ENCODE data around the gene CD27. TPM values are rescaled to one million over a fixed set of nuclear protein-coding genes. Genes with fewer than 3 reads are reported as not detected.
A peak's percentile ranks its signal among the peaks of the same experiment; 100 is the strongest.

Gene CD27
- total and polyA plus RNA-seq, 2 of the 8 experiments (the other 6 are each of a cell fraction or from before 2014, with no cell fraction given): 0.28 to 0.39 TPM

DNA sequence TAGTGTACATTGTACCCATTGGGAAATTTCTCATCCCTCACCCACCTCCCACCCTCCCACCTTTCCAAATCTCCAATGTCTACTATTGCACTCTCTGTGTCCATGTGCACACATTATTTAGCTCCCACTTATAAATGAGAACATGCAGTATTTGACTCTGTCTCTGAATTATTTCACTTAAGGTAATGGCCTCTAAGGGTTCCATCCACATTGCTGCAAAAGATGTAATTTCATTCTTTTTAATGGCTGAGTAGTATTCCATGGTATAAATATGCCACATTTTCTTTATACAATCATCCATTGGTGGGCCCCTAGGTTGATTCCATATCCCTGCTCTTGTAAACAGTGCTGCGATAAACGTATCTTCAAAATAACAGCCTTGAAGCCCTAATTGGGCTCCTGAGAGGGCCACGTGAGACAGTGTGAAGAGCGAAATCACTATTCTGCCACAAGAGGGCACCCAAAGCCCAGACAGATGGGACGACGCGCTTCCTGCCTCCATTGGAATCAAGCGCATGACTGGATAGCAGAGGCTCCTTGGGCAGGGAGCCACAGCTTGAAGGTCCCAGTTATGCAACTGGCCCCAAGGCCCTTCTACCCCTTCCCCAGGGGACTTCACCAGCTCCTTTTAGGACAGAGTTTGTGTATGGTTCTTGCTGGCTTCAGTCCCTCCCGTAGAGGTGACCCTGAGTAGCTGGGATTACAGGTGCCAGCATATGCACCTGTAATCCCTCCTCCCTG lies 21.3 kb upstream of the CD27 start (continued):
- TF ChIP-seq FOSL1 (IDR thresholded peaks at IDR 0.05; ENCODE audit: insufficient read depth, low read depth, low read length) (no peak), CREB1 (IDR thresholded peaks at IDR 0.05) (0 out of 2 replicates have a peak, but pooled peaks have one; percentile 30), ASH2L (IDR thresholded peaks at IDR 0.05; ENCODE audit: low read length) (no peak), CBX5 (IDR thresholded peaks at IDR 0.05; ENCODE audit: low read depth, low read length) (no peak), HDAC2 (IDR thresholded peaks at IDR 0.05; ENCODE audit: borderline replicate concordance in 1 of 2, low read depth in 2 of 2, low read length in 2 of 2) (no peak), TBP (IDR thresholded peaks at IDR 0.05; ENCODE audit: low read depth, low read length) (no peak), CEBPB (IDR thresholded peaks at IDR 0.05; ENCODE audit: low read depth, low read length) (peak; percentile 56)
- TF ChIP-seq, protein P1, sequence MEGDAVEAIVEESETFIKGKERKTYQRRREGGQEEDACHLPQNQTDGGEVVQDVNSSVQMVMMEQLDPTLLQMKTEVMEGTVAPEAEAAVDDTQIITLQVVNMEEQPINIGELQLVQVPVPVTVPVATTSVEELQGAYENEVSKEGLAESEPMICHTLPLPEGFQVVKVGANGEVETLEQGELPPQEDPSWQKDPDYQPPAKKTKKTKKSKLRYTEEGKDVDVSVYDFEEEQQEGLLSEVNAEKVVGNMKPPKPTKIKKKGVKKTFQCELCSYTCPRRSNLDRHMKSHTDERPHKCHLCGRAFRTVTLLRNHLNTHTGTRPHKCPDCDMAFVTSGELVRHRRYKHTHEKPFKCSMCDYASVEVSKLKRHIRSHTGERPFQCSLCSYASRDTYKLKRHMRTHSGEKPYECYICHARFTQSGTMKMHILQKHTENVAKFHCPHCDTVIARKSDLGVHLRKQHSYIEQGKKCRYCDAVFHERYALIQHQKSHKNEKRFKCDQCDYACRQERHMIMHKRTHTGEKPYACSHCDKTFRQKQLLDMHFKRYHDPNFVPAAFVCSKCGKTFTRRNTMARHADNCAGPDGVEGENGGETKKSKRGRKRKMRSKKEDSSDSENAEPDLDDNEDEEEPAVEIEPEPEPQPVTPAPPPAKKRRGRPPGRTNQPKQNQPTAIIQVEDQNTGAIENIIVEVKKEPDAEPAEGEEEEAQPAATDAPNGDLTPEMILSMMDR (IDR thresholded peaks at IDR 0.05; ENCODE audit: control extremely low read depth in 1 of 3, insufficient read depth in 1 of 3, low read depth in 1 of 3, low read length in 3 of 3): peak; percentile 84 to 96 (median 95)
